Fibroblast of lung (primary cell): ENCODE results near the gene KCNH1. TPM values are rescaled to one million over a fixed set of nuclear protein-coding genes. Genes with fewer than 3 reads are reported as not detected.

Experiments
- DNase-seq, 2 donors: peaks; one replicate each; pipeline versions ENCODE4 v3.0.0 to v3.0.0-alpha.2; 2010; ENCODE audit warnings: low read depth in 2 of 2
- H2AFZ ChIP-seq: 2 replicates; pipeline ENCODE4 v1.5.1; 2012; ENCODE audit warnings: low read length, control low read depth, inconsistent platforms
- H3K27ac ChIP-seq: 2 replicates; pipeline ENCODE4 v1.5.1; 2011; ENCODE audit warnings: low read length, control low read depth; ENCODE audit not compliant: insufficient read depth
- H3K27me3 ChIP-seq: 2 replicates; pipeline ENCODE4 v1.5.1; 2011; ENCODE audit warnings: mild to moderate bottlenecking, low read length; ENCODE audit not compliant: control insufficient read depth, insufficient read depth
- H3K36me3 ChIP-seq: 2 replicates; pipeline ENCODE4 v1.5.1; 2011; ENCODE audit warnings: low read length; ENCODE audit not compliant: control insufficient read depth, insufficient read depth
- H3K4me1 ChIP-seq: 2 replicates; pipeline ENCODE4 v1.5.1; 2011; ENCODE audit warnings: low read length; ENCODE audit not compliant: control insufficient read depth, insufficient read depth; ENCODE audit errors: extremely low read depth
- H3K4me2 ChIP-seq: 2 replicates; pipeline ENCODE4 v1.5.1; 2011; ENCODE audit warnings: low read length, control low read depth; ENCODE audit not compliant: insufficient read depth; ENCODE audit errors: extremely low read depth
- H3K4me3 ChIP-seq, 4 experiments: fragments of 200-600 bp in 1 of 4; sonication (generic) in 1 of 4; replicated peaks in 1 of 4; 2 replicates each; pipeline ENCODE4 v1.5.1; 2011 to 2016; ENCODE audit warnings: low read length in 4 of 4, low read depth in 3 of 4, mild to moderate bottlenecking in 3 of 4, control low read depth in 2 of 4, inconsistent platforms in 1 of 4, mixed read lengths in 1 of 4; ENCODE audit not compliant: insufficient read depth in 1 of 4; ENCODE audit errors: control extremely low read depth in 1 of 4
- H3K79me2 ChIP-seq: 2 replicates; pipeline ENCODE4 v1.5.1; 2012; ENCODE audit warnings: mild to moderate bottlenecking, low read length, inconsistent platforms; ENCODE audit not compliant: control insufficient read depth, insufficient read depth
- H3K9ac ChIP-seq: 2 replicates; pipeline ENCODE4 v1.5.1; 2011; ENCODE audit warnings: mild to moderate bottlenecking, low read length, control low read depth; ENCODE audit not compliant: insufficient read depth
- H3K9me3 ChIP-seq: 2 replicates; pipeline ENCODE4 v1.5.1; 2012; ENCODE audit warnings: low read depth, low read length; ENCODE audit not compliant: control insufficient read depth, insufficient read depth
- H4K20me1 ChIP-seq: 2 replicates; pipeline ENCODE4 v1.5.1; 2011; ENCODE audit warnings: low read length; ENCODE audit not compliant: control insufficient read depth, insufficient read depth; ENCODE audit errors: extremely low read depth
- EZH2 ChIP-seq: IDR thresholded peaks from 2 replicates; pipeline ENCODE4 v1.5.1; 2012; ENCODE audit warnings: low read length, control low read depth, mild to moderate bottlenecking; ENCODE audit errors: missing control alignments
- polyA plus RNA-seq, 2 donors: library from polyadenylated mRNA; depleted of rRNA in 1 of 2; stranded (reverse) in 1 of 2; unstranded in 1 of 2; fragments of >200 nt; gene quantifications; 2 replicates each; pipeline ENCODE4 v1.2.1, GENCODE V29; 2011 to 2012; ENCODE audit warnings: missing spikeins in 1 of 2
- total RNA-seq: library from RNA; depleted of rRNA; stranded (reverse); fragments of >200 nt; gene quantifications from 2 replicates; pipeline ENCODE4 v1.2.1, GENCODE V29; 2014
- TF ChIP-seq, protein P1 (sequence below), 2 donors: IDR thresholded peaks in 1 of 2; conservative IDR thresholded peaks in 1 of 2; 1 replicate in 1 of 2; 2 replicates in 1 of 2; pipeline ENCODE4 v1.5.1; 2011 to 2012; ENCODE audit warnings: low read length in 2 of 2, control low read depth in 1 of 2, inconsistent platforms in 1 of 2, low read depth in 1 of 2, mild to moderate bottlenecking in 1 of 2

Gene KCNH1
- total and polyA plus RNA-seq, 2 donors (not counting 1 experiment from before 2014, with no cell fraction given), result 0.17 to 1.5 TPM

DNA sequence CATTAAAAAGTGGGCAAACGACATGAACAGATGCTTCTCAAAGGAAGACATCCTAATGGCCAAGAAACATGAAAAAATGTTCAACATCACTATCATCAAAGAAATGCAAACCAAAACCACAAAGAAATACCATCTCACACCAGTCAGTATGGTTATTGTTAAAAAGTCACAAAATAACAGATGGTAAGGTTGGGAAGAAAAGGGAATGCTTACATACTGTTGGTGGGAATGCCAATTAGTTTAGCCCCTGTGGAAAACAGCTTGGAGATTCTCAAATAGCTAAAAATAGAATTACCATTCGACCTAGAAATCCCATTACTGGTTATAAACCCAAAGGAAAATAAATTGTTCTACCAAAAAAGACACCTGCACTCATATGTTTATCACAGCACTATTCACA is 369.4 kb downstream of the KCNH1 start:
- TF ChIP-seq, protein P1, sequence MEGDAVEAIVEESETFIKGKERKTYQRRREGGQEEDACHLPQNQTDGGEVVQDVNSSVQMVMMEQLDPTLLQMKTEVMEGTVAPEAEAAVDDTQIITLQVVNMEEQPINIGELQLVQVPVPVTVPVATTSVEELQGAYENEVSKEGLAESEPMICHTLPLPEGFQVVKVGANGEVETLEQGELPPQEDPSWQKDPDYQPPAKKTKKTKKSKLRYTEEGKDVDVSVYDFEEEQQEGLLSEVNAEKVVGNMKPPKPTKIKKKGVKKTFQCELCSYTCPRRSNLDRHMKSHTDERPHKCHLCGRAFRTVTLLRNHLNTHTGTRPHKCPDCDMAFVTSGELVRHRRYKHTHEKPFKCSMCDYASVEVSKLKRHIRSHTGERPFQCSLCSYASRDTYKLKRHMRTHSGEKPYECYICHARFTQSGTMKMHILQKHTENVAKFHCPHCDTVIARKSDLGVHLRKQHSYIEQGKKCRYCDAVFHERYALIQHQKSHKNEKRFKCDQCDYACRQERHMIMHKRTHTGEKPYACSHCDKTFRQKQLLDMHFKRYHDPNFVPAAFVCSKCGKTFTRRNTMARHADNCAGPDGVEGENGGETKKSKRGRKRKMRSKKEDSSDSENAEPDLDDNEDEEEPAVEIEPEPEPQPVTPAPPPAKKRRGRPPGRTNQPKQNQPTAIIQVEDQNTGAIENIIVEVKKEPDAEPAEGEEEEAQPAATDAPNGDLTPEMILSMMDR (conservative IDR thresholded peaks at IDR 0.05 in 1 of 2, IDR thresholded peaks at IDR 0.05 in 1 of 2; ENCODE audit: low read depth in 1 of 2, low read length in 2 of 2), result no peak
- no peak for TF ChIP-seq EZH2
- H3K9me3 ChIP-seq, result no peaks in the 10 kb centered on the region
- H3K9ac ChIP-seq, result no peak overlapping the region
- no peaks in the 10 kb centered on the region for H3K4me1 ChIP-seq
- no peaks in the 10 kb centered on the region for H4K20me1 ChIP-seq
- H3K4me3 ChIP-seq, result no peak overlapping the region
- no peak overlapping the region for H3K27ac ChIP-seq
- no peaks in the 10 kb centered on the region for H3K79me2 ChIP-seq
- no peak overlapping the region for H3K4me2 ChIP-seq
- H3K27me3 ChIP-seq, result no peaks in the 10 kb centered on the region
- DNase-seq, result peak in 1 of 2 donors; percentile 66
- no peaks in the 10 kb centered on the region for H3K36me3 ChIP-seq
- H2AFZ ChIP-seq, result no peak overlapping the region

DNA sequence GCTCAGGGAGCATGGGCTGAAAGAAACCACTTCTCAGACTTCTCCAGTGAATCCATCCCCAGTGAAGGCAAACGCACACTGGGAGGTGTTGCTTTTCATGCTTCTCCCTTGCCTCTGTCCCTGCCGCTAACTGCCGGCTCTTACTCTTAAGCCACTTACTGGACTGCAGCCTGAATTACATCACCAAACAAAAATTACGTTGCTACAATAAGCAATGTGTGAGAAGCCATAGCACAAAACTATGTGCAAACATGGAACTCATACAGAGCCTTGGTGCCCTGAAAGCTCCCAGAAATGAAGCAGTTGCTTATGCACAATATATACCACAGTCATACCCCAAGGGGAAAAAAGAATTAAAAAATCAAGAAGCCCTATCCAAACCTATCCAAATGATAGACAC is 375.2 kb downstream of the KCNH1 start:
- Histone ChIP-seq H3K79me2 (no peaks in the 10 kb centered on the region), H3K4me1 (no peaks in the 10 kb centered on the region), H3K9me3 (no peaks in the 10 kb centered on the region), H3K36me3 (no peaks in the 10 kb centered on the region), H3K9ac (no peak overlapping the region), H3K27me3 (no peaks in the 10 kb centered on the region), H3K4me2 (no peak overlapping the region), H4K20me1 (no peaks in the 10 kb centered on the region), H2AFZ (no peak overlapping the region), H3K4me3 (no peak overlapping the region), H3K27ac (no peak overlapping the region)
- no peak for TF ChIP-seq EZH2
- TF ChIP-seq, protein P1 (conservative IDR thresholded peaks at IDR 0.05 in 1 of 2, IDR thresholded peaks at IDR 0.05 in 1 of 2; ENCODE audit: low read depth in 1 of 2, low read length in 2 of 2), result no peak
- DNase-seq, result peak in 1 of 2 donors; percentile 50

DNA sequence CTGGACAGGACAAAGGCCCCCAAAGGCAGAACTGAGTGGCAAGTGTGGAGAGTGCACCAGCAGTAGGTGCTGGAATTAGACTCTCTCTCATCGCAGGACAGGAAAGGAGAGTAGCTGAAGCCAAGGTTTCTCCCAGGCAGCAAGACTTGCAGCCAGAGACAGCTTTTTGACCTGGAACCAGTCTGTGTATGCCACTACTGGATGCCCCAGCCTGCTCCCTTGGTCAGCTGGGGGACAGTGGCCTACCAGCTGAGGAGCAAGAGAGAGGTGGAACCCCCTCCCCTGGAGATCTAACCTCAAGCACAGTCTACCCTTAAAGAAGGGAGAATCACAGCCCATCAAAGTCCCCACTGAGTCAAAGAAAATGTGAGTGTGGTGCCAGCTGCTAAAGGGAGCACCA is 375.7 kb downstream of the KCNH1 start:
- Histone ChIP-seq H3K79me2 (no peaks in the 10 kb centered on the region), H4K20me1 (no peaks in the 10 kb centered on the region), H3K27me3 (no peaks in the 10 kb centered on the region), H3K9me3 (no peaks in the 10 kb centered on the region), H3K4me1 (no peaks in the 10 kb centered on the region), H3K36me3 (no peaks in the 10 kb centered on the region), H3K27ac (no peak overlapping the region), H3K9ac (no peak overlapping the region), H3K4me2 (no peak overlapping the region), H3K4me3 (no peak overlapping the region), H2AFZ (no peak overlapping the region)
- DNase-seq, result no peak
- TF ChIP-seq, protein P1 (conservative IDR thresholded peaks at IDR 0.05 in 1 of 2, IDR thresholded peaks at IDR 0.05 in 1 of 2; ENCODE audit: low read depth in 1 of 2, low read length in 2 of 2), result no peak
- no peak for TF ChIP-seq EZH2
